IPS-18c (cell line): ENCODE measurements around the gene CACUL1.

Experiments used
- H3K4me3 ChIP-seq: 2 replicates; pipeline ENCODE4 v1.7.0; 2013; ENCODE audit warnings: low read depth, mild to moderate bottlenecking, low read length, moderate library complexity; ENCODE audit not compliant: insufficient read depth
- H3K9me3 ChIP-seq: one replicate; pipeline ENCODE4 v1.6.1; 2013; ENCODE audit warnings: mild to moderate bottlenecking, low read length, moderate library complexity; ENCODE audit not compliant: control insufficient read depth, insufficient read depth

Gene CACUL1

GRCh38 chr10:118714366-118714765 is 40.4 kb downstream of the CACUL1 start:
- Histone ChIP-seq H3K4me3 (no peak overlapping the region), H3K9me3 (no peaks in the 10 kb centered on the region)

DNA sequence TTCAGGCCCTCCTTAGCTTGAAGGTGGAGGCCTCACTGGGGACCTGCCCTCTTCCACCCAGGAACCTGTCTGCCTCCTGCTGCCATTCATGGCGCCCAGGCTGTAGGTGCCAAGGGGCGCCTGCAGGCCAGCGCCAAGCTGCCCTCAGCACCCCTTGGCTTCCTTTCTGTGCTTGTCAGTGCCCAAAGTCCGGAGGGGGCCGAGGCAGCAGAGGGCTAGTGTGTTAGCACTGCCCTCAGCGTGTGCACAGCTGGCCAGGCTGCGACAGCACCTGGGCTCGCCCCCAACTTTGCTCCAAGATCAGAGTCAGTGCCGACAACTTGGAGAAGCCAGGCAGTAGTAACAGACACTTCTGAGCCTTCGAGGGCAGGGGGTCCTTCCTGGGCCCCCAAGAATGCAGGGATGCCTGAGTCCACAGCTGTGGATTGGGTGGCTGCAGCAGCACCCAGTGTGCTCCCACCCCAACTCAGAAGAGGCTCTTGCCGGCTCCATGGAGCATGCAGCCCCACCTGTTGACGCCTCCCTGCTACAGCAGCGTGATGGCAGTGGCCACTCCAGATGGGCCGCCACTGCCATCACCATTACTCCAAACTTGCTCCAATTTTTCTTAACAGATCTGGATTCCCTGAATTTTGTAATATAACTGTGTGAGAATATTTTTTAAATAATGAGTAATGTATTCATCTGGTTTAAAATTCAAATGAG is 41.7 kb downstream of the CACUL1 start:
- Histone ChIP-seq H3K4me3 (no peak overlapping the region), H3K9me3 (no peaks in the 10 kb centered on the region)

- H3K9me3 ChIP-seq, result no peaks in the 10 kb centered on the region
- H3K4me3 ChIP-seq, result no peak overlapping the region
Measured at GRCh38 chr10:118712080-118712479, 42.7 kb downstream of the CACUL1 start.

DNA sequence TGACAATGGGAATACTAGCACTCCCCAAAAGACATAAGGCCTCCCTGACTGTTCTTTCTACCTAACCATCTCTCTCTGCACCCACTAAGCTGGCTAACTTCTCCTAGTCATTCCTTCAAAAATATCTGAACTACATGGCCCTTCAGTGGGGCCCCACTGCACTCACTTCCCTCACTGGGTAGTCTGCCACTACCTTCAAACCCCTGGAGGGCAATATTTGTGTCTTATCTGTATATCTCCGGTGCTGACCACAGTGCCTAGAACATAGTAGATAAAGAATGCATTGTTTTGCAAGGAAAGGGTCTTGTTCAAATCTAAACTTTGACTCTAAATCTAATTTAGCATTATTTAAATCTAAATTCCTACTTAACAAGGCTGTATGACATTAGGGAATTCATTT is 44.3 kb downstream of the CACUL1 start:
- no peaks in the 10 kb centered on the region for H3K9me3 ChIP-seq
- H3K4me3 ChIP-seq, result no peak overlapping the region

GRCh38 chr10:118708571-118708970 is 46.2 kb downstream of the CACUL1 start:
- Histone ChIP-seq H3K4me3 (no peak overlapping the region), H3K9me3 (peaks cover 2% of the 10 kb centered on the region)

GRCh38 chr10:118704711-118705110 is 50.1 kb downstream of the CACUL1 start:
- H3K9me3 ChIP-seq, result peaks cover 2% of the 10 kb centered on the region
- no peak overlapping the region for H3K4me3 ChIP-seq

GRCh38 chr10:118701529-118702323 is 53.0 kb downstream of the CACUL1 start:
- Histone ChIP-seq H3K4me3 (no peak overlapping the region), H3K9me3 (peaks cover 2% of the 10 kb centered on the region)

GRCh38 chr10:118698421-118698820 is 56.3 kb downstream of the CACUL1 start:
- Histone ChIP-seq H3K9me3 (no peaks in the 10 kb centered on the region), H3K4me3 (no peak overlapping the region)

DNA sequence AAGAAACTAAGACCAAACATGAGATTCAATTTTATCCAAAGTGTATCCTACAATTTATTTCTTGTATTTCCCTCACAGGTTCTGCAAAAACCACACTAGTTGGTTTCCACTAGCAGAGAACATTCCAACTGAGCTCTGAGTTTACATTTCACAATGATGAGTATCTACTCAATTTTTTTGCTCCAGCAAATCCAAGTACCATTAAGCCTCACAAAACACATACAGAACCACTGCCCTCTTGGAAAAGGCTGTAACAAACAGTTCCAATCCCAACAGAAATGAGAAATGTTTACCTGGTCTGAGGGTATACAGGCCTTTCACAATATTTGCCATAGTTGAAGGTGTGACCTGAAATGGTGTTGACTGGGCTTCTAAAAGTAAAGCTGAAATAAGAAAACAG is 59.9 kb downstream of the CACUL1 start:
- Histone ChIP-seq H3K4me3 (no peak overlapping the region), H3K9me3 (no peaks in the 10 kb centered on the region)

DNA sequence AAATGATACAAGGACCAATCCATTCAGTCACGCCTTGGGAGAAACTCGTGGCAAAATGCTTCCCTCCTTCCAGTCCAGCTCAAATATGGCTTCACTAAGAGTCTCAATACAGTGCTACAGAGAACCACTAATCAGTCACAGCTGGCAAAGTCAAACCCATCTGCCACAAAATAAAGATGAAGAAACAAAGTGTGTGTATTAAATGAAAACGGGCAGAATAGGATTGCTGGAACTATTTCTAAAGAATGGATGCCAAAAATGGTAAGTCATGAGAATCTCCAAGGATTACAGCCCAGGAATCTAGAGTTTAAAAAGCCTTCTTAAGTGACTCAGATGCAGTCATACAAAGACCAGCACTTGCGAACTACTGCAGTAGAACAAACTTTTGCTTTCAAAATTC is 61.9 kb downstream of the CACUL1 start:
- Histone ChIP-seq H3K4me3 (no peak overlapping the region), H3K9me3 (no peaks in the 10 kb centered on the region)

GRCh38 chr10:118689070-118689858 is 65.5 kb downstream of the CACUL1 start:
- Histone ChIP-seq H3K4me3 (no peak overlapping the region), H3K9me3 (no peaks in the 10 kb centered on the region)

GRCh38 chr10:118687472-118687871 is 67.3 kb downstream of the CACUL1 start:
- H3K4me3 ChIP-seq, result no peak overlapping the region
- H3K9me3 ChIP-seq, result no peaks in the 10 kb centered on the region

DNA sequence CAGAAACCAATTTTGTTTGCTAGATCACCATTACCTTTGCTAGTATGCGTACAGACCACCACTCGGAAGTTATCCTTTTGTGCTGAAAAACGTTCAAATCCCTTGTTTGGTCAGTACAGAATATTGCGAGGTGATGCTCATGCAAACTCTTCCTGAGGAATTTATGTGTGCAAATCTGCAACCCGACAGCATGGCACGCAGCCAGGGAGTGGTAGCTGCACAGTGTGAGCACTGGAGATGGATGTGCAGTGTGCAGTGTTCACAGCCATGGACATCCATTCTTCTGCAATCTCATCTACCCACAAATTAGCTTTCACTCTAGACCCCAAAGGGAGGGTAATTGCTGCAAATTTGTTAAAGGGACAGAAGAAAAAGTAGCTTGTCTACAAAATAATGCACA is 72.2 kb downstream of the CACUL1 start:
- Histone ChIP-seq H3K4me3 (no peak overlapping the region), H3K9me3 (no peaks in the 10 kb centered on the region)

DNA sequence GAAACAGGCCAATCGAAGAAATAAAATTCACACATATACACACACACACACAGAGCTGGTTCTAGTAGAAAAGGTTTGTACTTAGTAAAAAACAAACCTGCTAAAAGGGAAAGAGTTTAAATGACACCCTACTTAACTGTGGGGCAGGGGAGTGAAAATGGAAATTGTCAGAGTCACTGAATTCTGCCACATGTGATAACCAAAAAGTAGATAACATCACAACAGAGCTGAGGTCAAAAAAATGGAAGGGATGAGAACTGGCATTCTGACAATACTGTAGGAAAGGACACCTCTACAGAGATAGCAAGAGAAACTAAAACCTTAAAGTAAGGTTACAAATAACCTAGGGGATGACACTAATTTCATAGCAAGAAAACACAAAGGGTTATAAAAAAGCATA is 74.6 kb downstream of the CACUL1 start:
- H3K9me3 ChIP-seq, result no peaks in the 10 kb centered on the region

DNA sequence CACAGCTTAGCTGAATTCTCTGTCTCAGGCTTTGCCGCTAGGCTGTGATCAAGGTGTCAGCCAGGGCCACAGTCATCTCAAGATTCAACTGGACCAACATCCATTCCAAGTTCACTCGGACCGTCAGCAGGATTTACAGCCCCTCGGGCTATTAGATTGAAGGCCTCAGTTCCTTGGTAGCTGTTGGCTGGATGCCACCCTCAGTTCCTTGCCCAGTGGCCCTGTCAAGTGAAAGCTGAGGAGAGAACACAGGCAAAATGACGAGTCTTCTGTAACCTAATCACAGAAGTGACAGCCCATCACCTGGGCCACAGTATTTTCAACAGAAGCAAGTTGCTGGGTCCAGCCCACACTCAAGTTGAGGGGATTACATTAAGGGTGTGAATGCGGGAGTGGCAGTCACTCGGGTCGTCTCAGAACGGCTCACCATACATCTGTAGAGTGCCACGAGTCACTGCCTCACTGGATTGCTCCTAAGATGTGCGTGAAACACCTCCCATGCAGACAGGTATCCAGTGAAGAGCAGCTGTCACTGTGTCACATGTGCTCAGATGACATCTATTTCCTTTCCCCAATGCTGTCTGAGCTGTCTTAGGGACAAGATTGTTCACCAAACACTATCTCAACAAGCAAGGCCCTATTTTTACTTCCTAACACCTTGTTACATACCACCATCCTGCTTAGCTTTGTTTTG is 80.4 kb downstream of the CACUL1 start:
- H3K9me3 ChIP-seq, result no peaks in the 10 kb centered on the region

More for the DNA sequence above, 74.6 kb downstream of the CACUL1 start:
- H3K4me3 ChIP-seq, result no peak overlapping the region

DNA sequence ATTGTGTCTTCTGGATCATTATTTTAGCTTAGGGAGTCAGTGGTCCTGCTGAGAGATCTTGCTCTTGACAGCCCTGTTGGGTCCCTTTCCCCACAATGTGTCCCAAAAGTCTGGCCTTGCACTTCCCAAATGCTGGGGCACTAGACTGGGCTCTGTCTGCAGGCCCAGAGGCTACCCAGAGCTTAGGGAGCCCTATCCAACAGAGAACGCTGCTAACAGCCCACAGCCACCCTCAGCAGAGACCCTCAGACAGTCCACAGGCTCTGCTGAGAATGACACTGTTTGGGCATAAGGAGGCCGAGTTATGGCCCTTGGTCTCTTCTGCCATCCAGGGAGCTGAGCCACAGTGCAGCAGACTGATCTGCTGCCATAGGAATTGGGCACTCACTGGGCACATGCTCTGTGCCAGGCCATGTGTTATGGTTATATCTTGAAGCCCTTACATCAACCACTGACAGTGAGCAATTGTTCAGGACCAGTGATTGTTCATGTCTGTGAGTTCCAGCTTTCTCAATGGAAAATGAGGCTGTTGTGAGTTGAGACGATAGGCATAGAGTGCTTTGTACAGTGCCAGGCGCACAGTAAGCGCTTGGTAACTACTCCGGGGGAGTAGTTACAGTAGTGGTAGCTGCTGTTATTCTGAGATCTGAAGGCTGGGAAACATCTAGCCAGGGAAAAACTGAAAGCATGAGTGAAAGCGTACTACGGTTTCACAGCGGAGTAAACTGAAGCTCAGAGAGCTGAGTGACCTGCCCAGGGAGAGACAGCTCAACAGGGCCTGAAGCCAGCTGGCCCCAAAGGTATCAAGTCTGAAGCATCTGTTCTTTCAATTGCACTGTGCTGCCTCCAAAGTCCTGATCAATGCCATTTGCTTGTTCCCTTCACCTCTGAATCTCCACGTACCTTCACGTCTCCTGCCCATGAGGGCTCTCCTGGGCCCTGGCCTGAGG is 81.7 kb downstream of the CACUL1 start:
- Histone ChIP-seq H3K4me3 (no peak overlapping the region), H3K9me3 (no peaks in the 10 kb centered on the region)

More for the DNA sequence above, 80.4 kb downstream of the CACUL1 start:
- no peak overlapping the region for H3K4me3 ChIP-seq
